Measurements from ENCODE around the gene B3GAT1.

- no peak for TF ChIP-seq CTCF (IDR thresholded peaks at IDR 0.05)
- no peak for TF ChIP-seq POLR2AphosphoS5 (IDR thresholded peaks at IDR 0.05)
- no peak for TF ChIP-seq POLR2A (IDR thresholded peaks at IDR 0.05)
These were observed 2.0 kb upstream of the B3GAT1 start for GRCh38 chr11:134413826-134414731.

Measured in breast epithelium (tissue), 3 donors.